LNCAP (cell line): ENCODE measurements around the gene AOC3.
A peak's percentile ranks its signal among the peaks of the same experiment; 100 is the strongest.

Source experiments
- CTCF ChIP-seq: fragments of 450-650 bp; IDR thresholded peaks from 2 replicates; pipeline ENCODE4 v1.5.1; 2017; ENCODE audit warnings: mild to moderate bottlenecking

The AOC3 gene

GRCh38 chr17:42833767-42834422 is 17.1 kb upstream of the AOC3 start:
- TF ChIP-seq CTCF: no peak

GRCh38 chr17:42835732-42836131 is 15.3 kb upstream of the AOC3 start:
- no peak for TF ChIP-seq CTCF

- no peak for TF ChIP-seq CTCF
These were observed 8.9 kb upstream of the AOC3 start for GRCh38 chr17:42841975-42842685.

- peak; percentile 93 for TF ChIP-seq CTCF
These were observed 7.6 kb upstream of the AOC3 start for GRCh38 chr17:42843358-42843934.

GRCh38 chr17:42844271-42844670 is 6.7 kb upstream of the AOC3 start, which contains the start of gene AOC2:
Gene AOC2, plus strand, starts transcription at chr17:42844580. Its CDS starts 47 bp downstream, at chr17:42844627.
- no peak for TF ChIP-seq CTCF

- TF ChIP-seq CTCF: no peak
These were observed 6.0 kb upstream of the AOC3 start for GRCh38 chr17:42844761-42845555.

- TF ChIP-seq CTCF: no peak
These were observed 5.5 kb upstream of the AOC3 start for GRCh38 chr17:42845556-42845917.
